Activated T-helper 9 cell treated with anti-CD3 and anti-CD28 coated beads, Interleukin-2, amount 50 U/mL, for 16 hours (primary cell): ENCODE data around the gene CDRT4.

Source experiments
- DNase-seq: peaks from one replicate; pipeline ENCODE4 v3.0.0-alpha.2; 2020; ENCODE audit warnings: low read depth

Gene CDRT4

GRCh38 chr17:15431766-15432165, 35.7 kb downstream of the CDRT4 start:
- no peak for DNase-seq

GRCh38 chr17:15431196-15431595, 36.2 kb downstream of the CDRT4 start:
- no peak for DNase-seq

- no peak for DNase-seq
Measured at GRCh38 chr17:15424521-15424920, 42.9 kb downstream of the CDRT4 start.

- DNase-seq, result no peak
Measured at GRCh38 chr17:15422392-15422965, 44.9 kb downstream of the CDRT4 start.

- DNase-seq, result no peak
Measured at GRCh38 chr17:15418781-15419180, 48.6 kb downstream of the CDRT4 start.

- DNase-seq, result no peak
Measured at GRCh38 chr17:15414532-15415306, 52.7 kb downstream of the CDRT4 start.

- DNase-seq, result no peak
Measured at GRCh38 chr17:15413101-15413771, 54.2 kb downstream of the CDRT4 start.

GRCh38 chr17:15412606-15413005, 54.8 kb downstream of the CDRT4 start:
- DNase-seq, result no peak

- DNase-seq, result no peak
Measured at GRCh38 chr17:15411384-15412198, 55.8 kb downstream of the CDRT4 start.

GRCh38 chr17:15409721-15410250, 57.6 kb downstream of the CDRT4 start:
- no peak for DNase-seq

- no peak for DNase-seq
Measured at GRCh38 chr17:15408803-15409202, 58.6 kb downstream of the CDRT4 start.

GRCh38 chr17:15406081-15406480, 61.3 kb downstream of the CDRT4 start:
- no peak for DNase-seq

- no peak for DNase-seq
Measured at GRCh38 chr17:15405058-15405415, 62.4 kb downstream of the CDRT4 start.

GRCh38 chr17:15404106-15405057, 63.0 kb downstream of the CDRT4 start:
- no peak for DNase-seq

GRCh38 chr17:15403276-15403939, 64.0 kb downstream of the CDRT4 start:
- no peak for DNase-seq

- no peak for DNase-seq
Measured at GRCh38 chr17:15399443-15399842, 68.0 kb downstream of the CDRT4 start.

GRCh38 chr17:15398736-15399331, 68.6 kb downstream of the CDRT4 start:
- no peak for DNase-seq

- no peak for DNase-seq
Measured at GRCh38 chr17:15398291-15398690, 69.1 kb downstream of the CDRT4 start.

GRCh38 chr17:15397620-15398019, 69.8 kb downstream of the CDRT4 start:
- no peak for DNase-seq

- no peak for DNase-seq
Measured at GRCh38 chr17:15395091-15395490, 72.3 kb downstream of the CDRT4 start.
